Hematopoietic multipotent progenitor cell (in vitro differentiated cells): ENCODE data around the gene CREB3L1. TPM values are rescaled to one million over a fixed set of nuclear protein-coding genes. Genes with fewer than 3 reads are reported as not detected.
A peak's percentile ranks its signal among the peaks of the same experiment; 100 is the strongest.

ENCODE experiments used
- DNase-seq, 3 donors: peaks; one replicate each; pipeline ENCODE4 v3.0.0-alpha.2; 2011 to 2015; ENCODE audit warnings: low read depth in 2 of 3, low spot score in 2 of 3
- total RNA-seq: library from RNA; depleted of rRNA; stranded (reverse); fragments of >200 nt; gene quantifications from one replicate; pipeline ENCODE4 v1.2.3, GENCODE V29; 2012

The CREB3L1 gene
- total RNA-seq, 1 donor, result under 0.01 TPM

DNA sequence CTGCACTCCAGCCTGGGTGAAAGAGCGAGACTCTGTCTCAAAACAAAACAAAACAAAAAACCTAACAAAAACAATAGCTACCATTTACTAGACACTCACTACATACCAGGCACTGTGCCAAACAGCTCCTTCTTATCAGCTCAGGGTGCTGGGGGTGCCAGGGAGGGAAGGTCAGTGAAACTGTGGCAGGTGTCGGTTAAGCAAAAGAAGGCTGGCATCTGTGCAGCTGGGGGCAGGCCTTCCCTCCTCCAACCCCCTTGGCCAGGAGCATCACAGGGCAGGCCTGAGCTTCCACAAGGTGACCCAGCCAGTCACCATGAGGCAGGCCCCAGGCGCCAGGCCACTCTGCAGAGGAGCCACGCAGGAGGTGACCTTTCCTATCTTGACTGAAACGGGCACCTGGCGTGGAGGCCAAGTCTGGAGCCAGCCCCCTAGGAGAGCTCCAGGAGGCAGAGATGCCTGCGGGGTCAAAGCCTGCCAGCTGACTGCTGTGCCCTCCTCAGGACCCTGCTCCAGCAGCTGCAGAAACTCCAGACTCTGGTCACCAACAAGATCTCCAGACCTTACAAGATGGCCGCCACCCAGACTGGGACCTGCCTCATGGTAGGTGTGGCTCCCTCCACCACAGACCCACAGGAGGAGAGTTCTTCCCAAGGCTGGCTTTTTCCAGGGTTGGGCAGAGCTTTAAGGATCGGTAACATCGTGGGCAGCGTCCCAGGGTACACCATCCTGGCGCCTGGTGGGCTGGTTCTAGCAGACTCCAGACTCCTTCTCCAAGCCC, 38.5 kb downstream of the CREB3L1 start:
- DNase-seq, result no peak

- DNase-seq, result no peak
Measured at GRCh38 chr11:46319074-46319453, 41.6 kb downstream of the CREB3L1 start.

- no peak for DNase-seq
Measured at GRCh38 chr11:46321757-46322156, 44.3 kb downstream of the CREB3L1 start.

GRCh38 chr11:46322759-46323158, 45.3 kb downstream of the CREB3L1 start:
- DNase-seq, result no peak

DNA sequence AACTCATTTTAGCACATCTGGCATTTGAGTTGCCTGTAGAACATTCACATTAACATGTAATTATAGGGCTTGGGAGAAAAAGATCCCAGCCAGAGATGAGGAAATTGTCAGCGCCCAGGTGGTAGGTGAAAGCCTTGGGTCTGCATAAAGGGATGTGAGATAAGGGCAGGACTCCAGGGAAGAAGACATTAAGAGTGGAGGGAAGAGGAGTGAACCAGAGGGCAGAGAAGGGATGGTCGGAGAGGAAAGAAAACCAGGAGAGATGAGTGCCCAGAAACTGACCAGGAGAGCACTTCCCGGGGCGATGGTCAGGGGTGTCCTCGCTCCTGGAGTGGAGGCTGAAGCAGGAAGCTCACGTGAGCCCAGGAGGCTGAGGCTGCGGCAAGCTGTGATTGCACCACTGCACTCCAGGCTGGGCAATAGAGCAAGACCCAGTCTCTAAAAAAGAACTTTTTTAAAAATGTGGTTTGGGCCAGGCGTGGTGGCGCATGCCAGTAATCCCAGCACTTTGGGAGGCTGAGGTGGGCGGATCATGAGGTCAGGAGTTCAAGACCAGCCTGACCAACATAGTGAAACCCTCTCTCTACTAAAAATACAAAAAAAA, 49.5 kb downstream of the CREB3L1 start:
- no peak for DNase-seq

- no peak for DNase-seq
Measured at GRCh38 chr11:46327829-46328228, 50.4 kb downstream of the CREB3L1 start.

- no peak for DNase-seq
Measured at GRCh38 chr11:46330154-46330553, 52.7 kb downstream of the CREB3L1 start.

- DNase-seq, result peak in 1 of 3 donors; percentile 58
Measured at GRCh38 chr11:46330563-46331281, 53.3 kb downstream of the CREB3L1 start.

GRCh38 chr11:46331282-46331984, 54.0 kb downstream of the CREB3L1 start:
- DNase-seq, result peak in 1 of 3 donors; percentile 50

GRCh38 chr11:46332093-46332567, 54.7 kb downstream of the CREB3L1 start:
- DNase-seq, result no peak

- peak in 1 of 3 donors; percentile 23 for DNase-seq
Measured at GRCh38 chr11:46332568-46333393, 55.3 kb downstream of the CREB3L1 start.

DNA sequence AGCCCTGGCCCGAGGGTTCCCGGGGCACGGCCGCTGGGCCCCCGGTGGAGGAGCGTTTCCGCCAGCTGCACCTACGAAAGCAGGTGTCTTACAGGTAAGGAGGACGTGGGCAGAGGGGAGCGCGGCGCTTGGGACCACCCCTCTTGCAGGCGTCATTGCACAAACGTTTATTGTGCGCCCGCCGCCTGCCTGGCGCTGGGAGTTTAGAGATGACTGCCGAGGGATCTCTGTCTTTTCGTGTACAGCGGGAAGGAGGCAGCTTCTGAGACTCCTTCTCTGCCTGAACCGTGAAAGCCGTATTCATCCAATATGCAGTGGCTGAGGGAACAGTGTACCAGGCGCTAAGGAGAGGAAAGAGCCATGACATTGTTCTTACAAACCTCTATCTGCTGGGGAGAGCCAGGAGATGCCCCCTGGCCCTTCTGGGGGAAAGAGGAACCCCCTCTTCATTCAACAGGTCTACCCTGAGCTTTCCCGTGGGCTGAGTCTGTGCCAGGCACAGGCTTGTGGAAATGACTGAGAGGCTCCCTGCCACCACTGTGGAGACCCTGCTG, 56.0 kb downstream of the CREB3L1 start:
- no peak for DNase-seq

DNA sequence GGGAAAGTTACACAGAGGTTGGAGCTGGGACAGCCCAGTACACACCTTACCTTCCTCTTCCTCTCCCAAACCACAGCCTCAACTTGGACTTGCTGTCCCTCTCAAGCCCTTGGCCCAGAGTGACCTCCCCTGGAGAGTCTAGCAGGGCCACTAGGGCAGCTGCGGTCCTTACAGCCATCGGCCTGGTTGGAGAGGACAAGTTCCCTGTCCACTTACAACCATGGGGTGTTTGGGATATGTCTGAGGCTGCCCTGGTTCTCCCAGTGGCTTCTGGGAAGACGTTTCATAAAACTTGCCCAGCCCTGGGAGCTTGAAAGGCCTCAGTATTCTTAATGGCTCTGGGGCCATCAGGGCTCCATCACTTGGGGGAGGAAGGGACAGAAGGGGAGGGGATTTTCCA, 56.7 kb downstream of the CREB3L1 start:
- DNase-seq, result no peak

GRCh38 chr11:46335271-46335670, 57.8 kb downstream of the CREB3L1 start:
- no peak for DNase-seq

- no peak for DNase-seq
Measured at GRCh38 chr11:46335890-46336562, 58.6 kb downstream of the CREB3L1 start.

DNA sequence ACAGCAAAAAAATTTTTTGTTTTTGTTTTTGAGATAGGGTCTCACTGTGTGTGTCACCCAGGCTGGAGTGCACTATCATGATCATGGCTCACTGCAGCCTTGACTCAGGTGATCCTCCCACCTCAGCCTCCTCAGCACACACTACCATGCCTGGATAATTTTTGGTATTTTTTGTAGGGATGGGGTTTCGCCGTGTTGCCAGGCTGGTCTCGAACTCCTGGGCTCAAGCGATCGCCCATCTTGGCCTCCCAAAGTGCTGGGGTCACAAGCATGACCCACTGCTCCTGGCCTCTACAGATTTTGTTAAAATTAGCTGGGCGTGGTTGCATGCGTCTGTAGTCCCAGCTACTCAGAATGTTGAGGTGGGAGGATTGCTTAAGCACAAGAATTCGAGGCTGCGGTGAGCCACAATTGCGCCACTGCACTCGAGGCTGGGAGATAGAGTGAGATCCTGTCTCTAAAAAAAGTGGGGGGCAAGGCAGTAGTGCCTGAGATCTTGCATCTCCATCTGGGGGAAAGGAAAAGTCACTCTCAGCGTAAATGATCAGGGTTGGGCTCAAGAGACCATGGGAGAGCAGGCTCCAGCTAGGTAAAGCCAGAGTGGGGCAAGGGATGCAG, 59.2 kb downstream of the CREB3L1 start:
- no peak for DNase-seq

DNA sequence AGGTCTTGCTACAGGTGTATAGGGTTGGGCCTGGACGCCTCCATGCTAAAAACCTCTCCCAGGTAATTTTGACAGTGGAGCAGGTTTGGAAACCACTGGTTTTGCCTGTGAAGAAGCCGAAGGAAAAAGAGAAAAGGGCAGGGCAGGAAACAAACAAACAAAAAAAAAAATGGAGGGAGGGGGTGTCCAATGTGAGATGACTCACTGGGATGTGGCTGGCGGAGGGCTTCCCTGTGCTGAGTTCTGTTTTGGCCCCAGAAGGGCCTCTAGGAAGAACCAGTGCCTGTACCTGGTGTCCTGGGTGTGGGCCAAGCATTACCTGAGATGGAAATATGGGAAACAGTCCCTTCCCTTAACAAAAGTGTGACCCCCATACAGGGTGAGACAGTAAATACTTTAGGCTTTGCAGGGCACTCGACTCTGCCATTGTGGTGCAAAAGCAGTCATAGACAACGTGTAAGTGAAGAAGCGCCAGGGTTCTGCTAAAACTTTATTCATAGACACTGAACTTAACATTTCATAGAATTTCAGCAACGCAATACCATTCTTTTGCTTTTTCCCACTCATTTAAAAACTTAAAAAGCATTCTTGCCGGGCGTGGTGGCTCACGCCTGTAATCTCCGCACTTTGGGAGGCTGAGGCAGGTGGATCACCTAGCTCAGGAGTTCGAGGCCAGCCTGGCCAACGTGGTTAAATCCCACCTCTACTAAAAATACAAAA, 60.3 kb downstream of the CREB3L1 start:
- no peak for DNase-seq

GRCh38 chr11:46338636-46338987, 61.1 kb downstream of the CREB3L1 start:
- no peak for DNase-seq
